Measurements from ENCODE around the gene ASAP3.

DNA sequence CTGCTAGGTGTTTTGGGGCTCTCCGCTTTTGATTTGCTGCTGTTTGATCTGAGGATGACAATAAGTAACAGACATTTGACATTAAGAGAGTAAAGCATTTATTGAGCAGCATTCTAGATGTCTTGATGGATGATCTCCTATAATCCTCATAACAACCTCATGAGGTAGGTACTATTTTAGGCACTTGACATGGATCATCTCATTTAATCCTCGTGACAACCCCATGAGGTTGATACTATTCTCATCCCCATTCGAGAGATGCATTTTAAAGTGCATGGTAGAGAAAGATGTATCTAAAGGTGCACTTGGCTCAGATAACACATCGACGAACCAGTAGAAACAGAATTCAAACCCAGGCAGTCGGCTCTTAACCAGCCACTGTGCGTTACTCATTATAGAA lies 86.1 kb downstream of the ASAP3 start:
- TF ChIP-seq, protein P1, sequence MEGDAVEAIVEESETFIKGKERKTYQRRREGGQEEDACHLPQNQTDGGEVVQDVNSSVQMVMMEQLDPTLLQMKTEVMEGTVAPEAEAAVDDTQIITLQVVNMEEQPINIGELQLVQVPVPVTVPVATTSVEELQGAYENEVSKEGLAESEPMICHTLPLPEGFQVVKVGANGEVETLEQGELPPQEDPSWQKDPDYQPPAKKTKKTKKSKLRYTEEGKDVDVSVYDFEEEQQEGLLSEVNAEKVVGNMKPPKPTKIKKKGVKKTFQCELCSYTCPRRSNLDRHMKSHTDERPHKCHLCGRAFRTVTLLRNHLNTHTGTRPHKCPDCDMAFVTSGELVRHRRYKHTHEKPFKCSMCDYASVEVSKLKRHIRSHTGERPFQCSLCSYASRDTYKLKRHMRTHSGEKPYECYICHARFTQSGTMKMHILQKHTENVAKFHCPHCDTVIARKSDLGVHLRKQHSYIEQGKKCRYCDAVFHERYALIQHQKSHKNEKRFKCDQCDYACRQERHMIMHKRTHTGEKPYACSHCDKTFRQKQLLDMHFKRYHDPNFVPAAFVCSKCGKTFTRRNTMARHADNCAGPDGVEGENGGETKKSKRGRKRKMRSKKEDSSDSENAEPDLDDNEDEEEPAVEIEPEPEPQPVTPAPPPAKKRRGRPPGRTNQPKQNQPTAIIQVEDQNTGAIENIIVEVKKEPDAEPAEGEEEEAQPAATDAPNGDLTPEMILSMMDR (IDR thresholded peaks at IDR 0.05) = no peak
- TF ChIP-seq POLR2A (IDR thresholded peaks at IDR 0.05) = no peak
- TF ChIP-seq EP300 (IDR thresholded peaks at IDR 0.05) = no peak
- TF ChIP-seq POLR2AphosphoS5 (IDR thresholded peaks at IDR 0.05) = no peak

Measured in gastroesophageal sphincter (tissue), 3 donors.